Kidney glomerular epithelial cell (primary cell): Measurements from ENCODE around the gene CABYR.

ENCODE experiments used
- DNase-seq: peaks from one replicate; lab custom pipeline; 2025; lab: John Stamatoyannopoulos, UW

Gene CABYR, protein sequence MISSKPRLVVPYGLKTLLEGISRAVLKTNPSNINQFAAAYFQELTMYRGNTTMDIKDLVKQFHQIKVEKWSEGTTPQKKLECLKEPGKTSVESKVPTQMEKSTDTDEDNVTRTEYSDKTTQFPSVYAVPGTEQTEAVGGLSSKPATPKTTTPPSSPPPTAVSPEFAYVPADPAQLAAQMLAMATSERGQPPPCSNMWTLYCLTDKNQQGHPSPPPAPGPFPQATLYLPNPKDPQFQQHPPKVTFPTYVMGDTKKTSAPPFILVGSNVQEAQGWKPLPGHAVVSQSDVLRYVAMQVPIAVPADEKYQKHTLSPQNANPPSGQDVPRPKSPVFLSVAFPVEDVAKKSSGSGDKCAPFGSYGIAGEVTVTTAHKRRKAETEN

DNA sequence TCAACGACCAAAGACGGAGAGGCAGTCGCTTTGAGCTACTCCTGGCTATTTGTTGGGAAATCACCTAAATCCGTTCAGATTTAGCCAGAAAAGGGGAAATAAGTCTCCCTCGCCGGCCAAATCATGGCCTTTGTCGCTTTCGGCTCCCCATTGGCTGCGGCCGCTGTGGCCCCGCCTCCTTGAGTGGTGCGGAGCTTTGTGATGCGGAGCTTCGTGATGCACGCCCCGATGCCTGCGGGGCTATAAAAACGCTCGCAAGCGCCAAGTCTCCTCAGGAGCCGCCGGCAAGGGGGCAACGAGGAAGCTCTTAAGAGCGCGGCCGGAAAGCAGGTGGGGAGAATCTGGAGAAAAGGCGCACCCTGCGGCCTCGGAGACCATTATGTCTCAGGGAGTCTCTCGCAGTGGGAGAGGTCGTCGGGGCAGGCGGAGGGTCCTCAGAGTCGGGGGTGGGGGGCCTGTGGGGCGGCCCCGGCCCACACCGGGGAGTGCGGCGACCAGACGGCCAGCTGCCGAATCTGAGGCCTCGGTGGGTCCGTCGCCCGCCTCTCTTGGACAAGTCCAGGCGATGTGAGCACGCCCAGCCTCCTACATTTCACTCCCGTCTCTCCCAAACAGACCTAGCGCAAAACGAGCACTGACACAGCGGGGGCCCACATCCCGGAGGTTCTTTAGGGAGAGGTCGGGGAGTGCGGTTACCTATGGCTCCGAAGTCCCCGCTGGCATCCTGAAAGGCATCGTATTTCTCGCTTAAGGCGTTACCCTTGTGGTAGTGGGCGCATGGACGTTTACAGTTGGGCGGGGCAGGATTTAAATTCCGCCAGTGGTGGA lies at the start of gene CABYR:
CABYR (plus strand) TSS at position 274 of the 828 bp plus-strand sequence. CDS start 4,053 bp downstream, outside the sequence.
- DNase-seq, result peak; percentile 68

DNA sequence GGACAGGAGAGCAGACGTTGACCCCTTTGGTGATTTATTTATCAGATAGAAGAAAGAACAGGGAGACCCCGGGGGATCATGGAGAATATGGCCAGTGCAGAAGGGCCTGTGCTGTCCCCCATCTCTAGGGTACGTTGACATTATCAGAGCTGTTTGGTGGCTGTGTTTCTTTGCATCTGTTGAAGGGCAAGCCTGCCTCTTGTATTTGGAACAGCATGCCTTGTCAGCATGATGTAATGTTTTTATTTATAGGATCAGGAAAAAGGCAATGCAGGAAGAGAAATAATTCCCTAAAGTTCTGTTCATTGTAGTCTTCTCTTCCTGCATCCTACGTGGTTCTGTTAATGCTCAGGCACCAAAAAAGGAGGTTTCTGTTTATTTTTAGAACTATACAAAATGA lies 49.8 kb upstream of the CABYR start:
- DNase-seq, result no peak

DNA sequence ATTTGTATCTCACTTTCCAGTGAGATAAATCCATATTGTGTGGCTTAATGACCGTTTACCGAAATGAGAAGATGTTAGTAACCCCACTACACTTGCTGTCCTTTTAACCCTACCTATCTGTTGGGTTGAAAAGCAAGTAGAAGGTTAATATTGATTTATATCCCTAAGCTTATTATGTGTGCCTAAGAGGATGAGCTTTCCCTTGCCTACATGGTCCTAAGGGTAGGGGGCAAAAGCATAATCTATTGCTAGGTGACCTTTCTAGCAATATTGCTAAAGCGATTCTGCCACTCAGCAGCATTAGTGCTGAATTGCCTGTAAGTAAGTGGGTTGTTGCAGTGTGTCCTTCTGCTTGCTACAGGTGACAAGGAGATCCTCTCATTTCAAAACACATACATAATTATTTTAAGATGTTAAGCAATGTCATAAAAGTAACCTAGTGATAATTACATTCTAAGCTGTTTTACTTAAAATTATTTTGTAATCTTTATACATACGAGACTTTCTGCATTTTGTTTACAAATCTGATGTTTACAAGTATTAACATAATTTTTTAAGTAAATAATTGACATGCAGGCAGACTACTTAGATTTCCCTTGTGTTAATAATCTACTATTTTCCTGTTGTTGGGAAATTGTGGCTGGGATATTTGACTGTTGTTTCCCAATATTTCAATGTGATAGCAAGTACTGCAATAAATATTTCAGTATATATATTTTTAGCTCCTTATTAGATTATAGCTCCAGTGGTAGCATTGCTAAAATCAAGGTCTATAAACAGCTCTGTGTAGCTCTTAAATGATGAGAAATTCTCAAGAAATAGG lies 49.1 kb upstream of the CABYR start:
- no peak for DNase-seq

DNA sequence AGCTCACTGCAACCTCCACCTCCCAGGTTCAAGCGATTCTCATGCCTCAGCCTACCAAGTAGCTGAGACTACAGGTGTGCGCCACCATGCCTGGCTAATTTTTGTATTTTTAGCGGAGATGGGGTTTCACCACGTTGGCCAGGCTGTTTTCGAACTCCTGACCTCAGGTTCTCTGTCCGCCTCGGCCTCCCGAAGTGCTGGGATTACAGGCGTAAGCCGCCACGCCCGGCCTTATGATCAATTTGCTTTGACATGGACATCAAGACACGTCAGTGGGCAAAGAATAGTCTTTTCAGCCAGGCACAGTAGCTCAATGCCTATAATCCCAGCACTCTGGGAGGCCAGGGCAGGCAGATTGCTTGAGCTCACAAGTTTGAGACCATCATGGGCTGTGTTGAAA lies 48.0 kb upstream of the CABYR start:
- DNase-seq, result no peak

DNA sequence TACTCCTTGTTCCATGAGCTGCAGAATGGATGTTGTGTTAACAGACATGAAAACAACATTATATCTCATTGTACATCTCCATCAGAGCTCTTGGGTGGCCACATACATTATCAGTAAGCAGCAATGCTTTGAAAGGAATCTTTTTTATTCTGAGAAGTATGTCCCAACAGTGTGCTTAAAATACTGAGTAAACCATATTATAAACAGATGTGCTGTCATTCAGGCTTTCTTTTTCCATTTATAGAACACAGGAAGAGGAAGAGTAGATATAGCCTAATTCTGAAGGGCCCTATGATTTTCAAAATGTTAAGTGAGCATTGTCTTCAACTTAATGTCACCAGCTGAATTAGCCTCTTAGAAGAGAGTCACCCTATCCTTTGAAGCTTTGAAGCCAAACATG lies 44.3 kb upstream of the CABYR start:
- DNase-seq, result no peak

DNA sequence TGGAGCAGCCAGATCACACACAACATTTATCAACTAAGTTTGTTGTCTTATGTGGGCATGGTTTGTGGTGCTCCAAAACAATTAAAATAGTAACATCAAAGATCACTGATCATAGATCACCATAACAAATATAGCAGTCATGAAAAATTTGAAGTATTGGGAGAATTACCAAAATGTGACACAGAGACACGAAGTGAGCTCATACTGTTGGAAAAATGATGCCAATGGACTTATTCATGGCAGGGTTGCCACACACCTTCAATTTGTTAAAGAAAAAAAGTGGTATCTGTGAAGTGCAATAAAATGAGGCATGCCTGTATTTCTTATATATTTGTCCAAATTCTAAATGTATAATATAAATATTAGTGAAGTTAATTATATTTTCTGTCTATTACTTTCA lies 42.9 kb upstream of the CABYR start:
- no peak for DNase-seq

DNA sequence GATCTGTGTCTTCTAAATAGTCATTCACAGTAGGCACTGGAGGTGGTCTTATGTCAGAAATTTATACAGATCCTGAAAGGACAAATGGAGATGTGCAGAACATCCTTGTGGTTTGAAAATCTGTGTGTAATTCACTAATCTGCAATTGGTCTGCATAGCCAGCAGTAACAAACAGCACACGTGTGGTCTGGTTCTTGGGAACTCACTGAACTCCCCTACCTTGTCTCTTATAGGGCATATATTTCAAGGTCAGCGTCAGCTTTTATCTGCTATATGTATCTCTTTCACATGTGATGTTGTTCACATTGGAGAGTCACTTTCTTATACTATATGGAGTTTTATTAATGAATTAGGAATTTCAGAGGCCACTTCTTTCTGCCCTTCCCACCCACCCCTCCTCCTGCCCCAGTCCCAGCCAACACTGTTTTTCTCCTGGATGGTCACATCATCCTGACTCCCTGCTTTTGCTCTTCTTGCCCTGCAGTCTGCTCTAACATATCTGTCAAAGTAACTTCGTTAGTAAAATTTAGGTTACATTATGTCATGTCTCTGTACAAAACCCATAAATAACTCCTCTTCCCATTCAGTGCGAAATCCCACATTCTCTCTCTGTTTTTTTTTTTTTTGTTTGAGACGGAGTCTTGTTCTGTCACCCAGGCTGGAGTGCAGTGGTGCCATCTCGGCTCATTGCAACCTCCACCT lies 35.4 kb upstream of the CABYR start:
- no peak for DNase-seq

DNA sequence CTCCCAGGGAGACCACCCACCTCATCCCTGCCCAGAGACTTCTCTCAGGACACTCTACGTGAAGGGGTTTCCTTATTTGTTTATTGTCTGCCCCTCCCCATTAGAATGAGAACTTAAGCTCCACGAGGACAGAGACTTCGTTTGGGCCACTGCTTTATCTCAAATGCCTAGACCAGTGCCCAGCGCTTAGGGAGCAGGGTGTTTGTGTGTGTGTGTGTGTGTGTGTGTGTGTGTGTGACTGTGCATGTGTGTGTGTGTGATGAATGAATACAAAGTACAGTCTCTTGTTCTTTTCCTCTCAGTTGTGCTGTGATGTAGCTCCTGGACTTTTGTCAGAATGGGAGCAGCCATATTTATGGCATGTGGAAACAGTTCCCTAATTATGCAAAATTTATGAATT lies 34.4 kb upstream of the CABYR start:
- no peak for DNase-seq

DNA sequence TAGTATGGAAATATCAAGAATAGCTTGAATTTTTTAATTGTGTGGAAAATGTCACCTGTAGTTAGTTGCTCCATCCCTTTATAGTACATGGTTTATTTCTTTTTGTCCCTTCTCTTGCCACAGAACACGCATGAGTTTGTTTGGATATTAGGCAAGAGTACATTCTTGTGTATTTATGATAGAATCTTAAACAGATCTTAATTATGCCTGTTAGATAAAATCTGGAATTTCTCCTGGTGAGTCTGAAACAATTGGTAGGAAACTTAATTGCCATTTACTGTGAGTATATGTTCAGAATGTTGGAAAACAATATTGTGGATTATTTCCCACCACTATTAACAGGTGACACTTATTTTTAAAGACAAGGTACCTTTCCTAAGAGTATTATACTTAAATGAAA lies 30.2 kb upstream of the CABYR start:
- DNase-seq, result no peak

DNA sequence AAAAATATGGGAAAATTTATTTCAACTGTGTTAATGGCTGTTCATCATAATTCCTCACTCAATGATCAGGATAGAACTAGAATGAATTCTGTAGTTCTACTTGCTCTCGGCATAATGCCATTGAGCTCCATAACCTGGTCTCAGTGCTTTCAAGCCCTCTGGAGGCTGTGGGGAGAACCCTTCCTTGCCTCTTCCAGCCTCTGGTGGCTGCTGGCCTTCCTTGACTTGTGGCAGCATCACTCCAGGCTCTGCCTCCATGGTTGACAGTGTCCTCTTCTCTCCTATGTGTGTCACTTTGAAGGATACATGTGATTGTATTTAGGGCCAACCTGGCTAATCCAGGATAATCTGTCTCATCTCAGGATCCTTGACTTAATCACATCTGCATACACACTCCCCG lies 26.9 kb upstream of the CABYR start:
- DNase-seq, result no peak

DNA sequence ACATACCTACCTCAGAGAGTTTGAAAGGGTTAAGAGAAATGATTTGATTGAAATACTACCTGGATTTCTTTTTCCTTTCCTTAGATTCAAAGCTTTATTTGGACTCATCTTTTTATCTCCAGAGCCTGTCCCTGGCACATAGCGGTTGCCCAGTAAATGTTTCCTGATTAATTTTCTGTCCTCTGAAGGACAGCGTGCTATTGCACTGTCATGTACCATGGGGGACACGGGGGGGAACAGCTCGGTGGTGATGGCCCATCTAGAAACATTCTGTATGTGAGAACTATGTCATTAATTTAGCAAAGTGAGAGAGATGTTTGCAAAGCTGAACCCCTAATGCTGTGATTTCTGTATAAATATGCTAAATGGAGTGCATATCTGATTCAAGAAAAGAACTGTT lies 26.4 kb upstream of the CABYR start:
- no peak for DNase-seq

DNA sequence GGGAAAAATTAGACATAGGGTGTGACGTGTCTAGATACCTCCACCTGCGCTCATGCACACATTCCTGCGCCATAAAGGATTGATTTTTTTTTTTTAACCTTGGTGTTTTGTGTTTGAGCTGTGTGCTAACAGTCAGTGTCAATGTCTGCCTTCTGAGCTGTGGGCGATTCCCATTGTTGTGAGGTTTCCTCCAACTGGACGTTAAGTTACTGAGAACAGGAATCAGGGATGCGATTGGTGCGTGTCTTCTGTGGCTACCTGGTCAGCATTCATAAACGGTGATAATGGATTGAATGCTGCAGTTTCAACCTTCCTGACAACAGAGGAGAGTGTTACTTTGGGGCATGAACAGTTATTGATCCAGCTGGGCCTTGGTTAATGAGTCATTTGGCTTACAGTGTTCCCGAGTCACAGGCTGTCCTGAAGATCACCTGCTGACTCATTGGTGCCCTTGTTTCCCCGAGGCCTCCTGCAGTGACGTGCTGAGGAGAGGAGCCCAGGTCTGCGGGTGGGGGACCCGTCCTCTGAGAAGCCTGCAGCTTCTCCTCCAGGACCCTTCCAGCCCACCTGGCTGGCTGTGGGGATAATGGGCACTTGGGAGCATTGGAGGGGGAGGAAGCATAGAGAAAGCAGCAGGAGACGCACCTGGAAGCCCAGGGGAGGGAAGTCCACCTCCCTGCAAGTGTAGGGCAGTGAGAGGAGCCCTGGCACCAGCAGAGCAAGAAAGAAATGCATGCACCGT lies 25.8 kb upstream of the CABYR start:
- DNase-seq, result no peak

DNA sequence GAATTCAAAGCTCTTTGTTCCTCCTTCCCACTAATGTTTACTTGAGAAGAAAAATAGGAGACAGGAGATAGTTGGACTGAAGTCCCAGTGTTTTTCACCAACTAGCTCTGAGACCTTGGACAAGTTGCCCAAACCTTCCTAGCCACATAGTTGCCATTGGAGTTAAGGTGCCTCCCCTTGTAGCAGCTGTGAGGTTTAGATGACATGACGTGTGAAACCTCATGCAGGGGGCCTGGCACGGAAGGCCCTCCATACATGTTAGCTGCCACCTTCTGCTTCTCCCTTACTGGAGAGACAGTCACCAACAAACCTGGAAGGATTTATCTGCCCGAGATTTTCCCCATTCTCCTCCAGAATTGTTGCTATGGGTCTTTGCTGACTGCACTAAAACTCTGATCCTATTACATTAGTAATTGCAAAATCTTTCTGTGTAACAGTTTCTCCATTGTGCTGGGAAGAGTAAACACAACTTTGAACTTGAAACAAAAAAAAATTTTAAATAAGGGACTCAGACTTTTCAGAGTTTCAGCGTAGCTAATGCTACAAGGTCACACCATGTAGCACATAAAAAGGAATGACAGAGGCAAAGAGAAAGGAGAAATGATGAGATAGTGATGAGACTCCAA lies 23.8 kb upstream of the CABYR start:
- no peak for DNase-seq

DNA sequence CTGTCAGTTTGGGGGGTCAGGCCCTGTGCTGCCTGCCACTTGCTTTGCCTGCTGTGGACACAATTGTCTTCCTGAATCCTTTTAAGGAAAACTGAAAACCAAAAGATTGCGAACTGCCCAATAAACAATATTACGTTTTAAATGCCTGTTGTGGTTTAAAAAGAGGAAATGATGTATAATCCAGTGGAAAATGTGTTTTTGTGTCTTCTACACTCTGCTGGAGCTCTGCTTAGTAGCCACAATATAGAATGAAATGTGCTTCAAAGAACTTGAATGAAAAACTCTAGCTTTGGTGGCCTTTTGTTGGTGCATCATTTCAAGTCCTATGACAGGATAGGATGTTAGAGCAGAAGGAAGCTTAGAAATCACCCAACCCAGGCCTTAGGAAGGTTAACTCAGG lies 23.2 kb upstream of the CABYR start:
- DNase-seq, result no peak

DNA sequence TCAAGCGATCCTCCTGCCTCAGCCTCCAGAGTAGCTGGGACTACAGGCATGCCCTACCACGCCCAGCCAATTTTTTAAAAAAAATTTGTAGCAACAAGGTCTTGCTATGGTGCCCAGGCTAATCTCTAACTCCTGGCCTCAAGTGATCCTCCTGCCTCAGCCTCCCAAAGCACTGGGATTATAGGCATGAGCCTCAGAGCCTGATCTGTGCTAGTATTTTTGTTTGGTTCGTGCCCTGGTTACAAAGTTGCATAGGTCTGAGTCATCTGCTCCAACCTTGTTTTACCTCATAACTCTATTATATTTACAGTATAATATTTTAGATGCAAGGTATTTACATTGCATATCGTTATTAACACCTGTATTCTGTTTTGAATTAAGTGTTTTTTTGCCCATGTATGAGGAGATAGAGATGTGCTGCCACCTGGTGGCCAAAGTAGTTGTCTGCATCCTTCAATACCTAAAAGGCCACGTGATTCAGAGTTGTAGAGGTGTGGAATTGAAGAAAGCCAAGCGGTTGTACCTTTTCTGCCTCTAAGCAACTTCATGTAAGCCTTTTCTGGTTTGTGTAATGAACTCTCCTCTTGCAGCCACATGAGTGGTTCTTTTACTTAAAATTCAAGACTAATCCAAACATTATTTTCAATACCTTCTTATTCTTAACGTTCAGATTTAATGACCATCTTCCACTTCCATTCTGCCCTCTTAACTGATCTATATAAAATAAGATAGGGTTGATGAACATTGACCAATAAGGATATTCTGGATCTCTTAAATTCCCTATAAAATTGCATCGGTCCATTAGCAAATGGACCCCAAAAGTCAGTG lies 19.9 kb upstream of the CABYR start:
- peak; percentile 60 for DNase-seq

DNA sequence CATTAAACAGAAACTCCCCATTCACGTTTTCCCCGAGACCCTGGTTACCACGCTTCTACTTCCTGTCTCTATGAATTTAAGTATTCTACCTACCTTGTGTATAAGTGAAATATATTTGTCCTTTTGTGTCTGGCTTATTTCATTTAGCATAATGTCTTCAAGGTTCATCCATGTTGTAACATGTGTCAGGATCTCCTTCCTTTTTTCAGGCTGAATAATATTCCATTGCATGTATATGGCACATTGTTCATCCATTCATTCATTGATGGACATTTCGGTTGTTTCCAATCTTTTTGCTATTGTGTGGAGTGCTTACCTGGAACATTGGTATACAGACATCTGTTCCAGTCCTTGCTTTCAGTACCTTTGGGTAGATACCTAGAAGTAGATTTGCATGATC lies 18.2 kb upstream of the CABYR start:
- DNase-seq, result no peak

DNA sequence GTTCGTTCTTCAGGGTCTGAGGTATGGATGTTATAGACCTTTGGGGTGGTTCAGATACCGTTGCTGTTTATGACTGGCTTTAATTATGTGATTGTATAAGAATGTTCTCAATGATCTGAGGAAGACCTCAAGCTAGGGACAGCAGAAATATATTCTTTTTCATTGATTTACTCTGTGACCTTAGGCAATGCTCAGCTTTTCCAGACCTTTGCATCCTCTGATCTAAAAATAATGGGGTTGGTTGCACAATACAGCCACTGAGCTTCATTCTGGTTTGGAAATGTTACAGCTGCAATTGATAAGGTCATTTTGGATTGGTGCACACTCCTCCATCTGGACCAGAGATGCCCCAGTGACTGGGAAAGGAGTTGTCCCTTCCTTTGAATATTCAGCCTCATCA lies 17.2 kb upstream of the CABYR start:
- DNase-seq, result no peak

DNA sequence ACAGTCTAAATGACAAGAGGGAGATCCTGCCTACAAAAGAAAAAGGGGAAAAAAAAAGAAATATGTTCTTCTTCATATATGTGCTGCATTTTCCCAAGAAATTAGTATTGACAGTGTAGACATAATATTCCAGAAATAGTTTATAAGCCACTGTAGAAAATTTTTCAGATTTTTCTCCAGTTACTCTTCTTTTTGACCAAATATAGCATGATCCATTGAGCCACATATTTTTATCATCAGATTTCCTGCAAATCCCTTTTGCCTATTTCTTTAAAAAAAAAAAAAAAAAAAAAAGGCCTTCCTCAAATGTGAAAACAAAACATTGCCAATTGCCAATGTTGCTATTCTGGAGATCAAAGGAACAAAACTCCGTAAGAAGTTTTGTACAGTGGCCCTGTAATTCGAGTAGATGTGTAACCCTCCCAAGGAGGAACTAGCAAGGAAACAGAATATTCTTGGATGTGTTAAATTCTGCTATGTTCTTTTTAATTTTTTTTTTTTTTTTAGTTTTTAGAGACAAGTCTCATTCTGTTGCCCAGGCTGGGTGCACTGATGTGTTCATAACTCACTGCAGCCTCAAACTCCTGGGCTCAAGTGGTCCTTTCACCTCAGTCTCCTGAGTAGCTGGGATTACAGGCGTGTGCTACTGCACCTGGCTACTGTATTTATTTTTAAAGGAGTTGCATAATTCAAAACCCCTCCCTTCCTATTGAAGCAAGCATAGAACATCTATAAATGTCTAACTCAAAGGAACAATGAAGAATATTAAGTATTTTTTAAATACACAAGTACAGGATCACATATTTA lies 12.5 kb upstream of the CABYR start:
- DNase-seq, result no peak

DNA sequence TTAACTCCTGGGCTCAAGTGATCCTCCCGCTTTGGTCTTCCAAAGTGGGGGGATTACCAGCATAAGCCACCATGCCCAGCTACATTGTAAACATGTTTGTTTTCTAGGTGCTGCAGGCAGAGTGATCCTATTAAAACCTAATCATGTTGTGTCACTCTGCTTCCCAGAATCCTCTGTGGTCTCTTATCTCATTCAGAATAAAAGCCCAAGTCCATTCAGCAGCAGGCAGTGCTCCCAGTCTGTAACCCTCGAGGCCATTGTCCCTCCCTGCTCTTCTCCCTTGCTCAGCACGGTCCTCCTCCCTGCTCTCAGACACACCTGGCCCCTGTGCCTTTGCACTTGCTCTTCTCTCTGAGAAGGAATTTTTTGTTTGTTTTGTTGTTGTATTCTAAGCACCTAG lies 11.1 kb upstream of the CABYR start:
- DNase-seq, result no peak
